ENCODE measurements around the gene MAPK1.
"Not testable (repeated sequence)": the region's sequence is repeated elsewhere in the genome, so short reads cannot be mapped to it uniquely, and the experiment has no call there.

The MAPK1 gene

GRCh38 chr22:21719024-21719423 is 148.4 kb downstream of the MAPK1 start:
- no peak for DNase-seq

- no peak for DNase-seq
Observed at GRCh38 chr22:21718499-21718898, 148.9 kb downstream of the MAPK1 start.

- DNase-seq: not testable (repeated sequence)
Observed at GRCh38 chr22:21716395-21717122, 150.9 kb downstream of the MAPK1 start.

GRCh38 chr22:21714786-21715185 is 152.7 kb downstream of the MAPK1 start:
- no peak for DNase-seq

- peak; percentile 11 for DNase-seq
Observed at GRCh38 chr22:21714059-21714770, 153.2 kb downstream of the MAPK1 start.

GRCh38 chr22:21713428-21714058 is 153.9 kb downstream of the MAPK1 start:
- no peak for DNase-seq

GRCh38 chr22:21712751-21713427 is 154.6 kb downstream of the MAPK1 start:
- no peak for DNase-seq

GRCh38 chr22:21711851-21712250 is 155.6 kb downstream of the MAPK1 start:
- DNase-seq: no peak

- DNase-seq: no peak
Observed at GRCh38 chr22:21710156-21710555, 157.3 kb downstream of the MAPK1 start.

- DNase-seq: no peak
Observed at GRCh38 chr22:21709688-21710087, 157.8 kb downstream of the MAPK1 start.

GRCh38 chr22:21708960-21709359 is 158.5 kb downstream of the MAPK1 start:
- no peak for DNase-seq

- DNase-seq: no peak
Observed at GRCh38 chr22:21707677-21708076, 159.8 kb downstream of the MAPK1 start.
